Testis (tissue), 3 donors: Measurements from ENCODE around the gene AP5S1. TPM values are rescaled to one million over a fixed set of nuclear protein-coding genes. Genes with fewer than 3 reads are reported as not detected.

Source experiments
- DNase-seq: peaks from one replicate; pipeline ENCODE4 v3.0.0-alpha.2; 2019
- H3K27ac ChIP-seq, 2 donors: fragments of 200-600 bp; sonication (generic); one replicate each; pipeline ENCODE4 v1.5.1; 2019
- H3K27me3 ChIP-seq: fragments of 200-600 bp; sonication (generic); one replicate; pipeline ENCODE4 v1.5.1; 2019
- H3K36me3 ChIP-seq: fragments of 200-600 bp; sonication (generic); one replicate; pipeline ENCODE4 v1.5.1; 2017; ENCODE audit warnings: low read depth; ENCODE audit errors: missing control alignments
- H3K4me1 ChIP-seq: fragments of 200-600 bp; sonication (generic); one replicate; pipeline ENCODE4 v1.5.1; 2019
- H3K4me3 ChIP-seq, 2 donors: fragments of 200-600 bp; sonication (generic); one replicate each; pipeline ENCODE4 v1.5.1; 2017 to 2019
- H3K9me3 ChIP-seq: fragments of 200-600 bp; sonication (generic); one replicate; pipeline ENCODE4 v1.5.1; 2017
- POLR2A ChIP-seq: fragments of 450-650 bp; IDR thresholded peaks from one replicate; pipeline ENCODE4 v1.6.1; 2017; ENCODE audit warnings: antibody characterized with exemption, mild to moderate bottlenecking, moderate library complexity
- WGBS, 2 donors: methylation state at CpG; one replicate each; pipeline ENCODE4 v1.1.5; 2018; 5-methylcytosine and 5-hydroxymethylcytosine counted together
- intact Hi-C: fragments of 100-400 bp; cut with DNase I; formaldehyde crosslinking; loops from one replicate; pipeline ENCODE4 v1.15.1; 2023; ENCODE audit warnings: low total_unique reads
- polyA plus RNA-seq: library from polyadenylated mRNA; stranded (reverse); fragments of 350-450 nt; fragmentation: Illumina TruSeq; extraction: RNeasy Lipid Tissue Mini Kit (QIAGEN cat#74804); gene quantifications from one replicate; pipeline ENCODE4 v1.2.3, GENCODE V29; 2014; ENCODE audit warnings: low read depth, low replicate concordance; ENCODE audit not compliant: insufficient read depth
- total RNA-seq, 2 donors: library from RNA; depleted of rRNA; stranded (reverse); fragments of >200 nt; gene quantifications; one replicate each; pipeline ENCODE4 v1.2.3, GENCODE V29; 2016
- TF ChIP-seq, protein P1 (sequence below), 3 experiments: fragments of 450-650 bp in 2 of 3; fragments of 200-600 bp in 1 of 3; sonication (generic) in 1 of 3; IDR thresholded peaks; one replicate each; pipeline ENCODE4 v1.5.1; 2016 to 2019; ENCODE audit warnings: antibody characterized with exemption in 3 of 3, mild to moderate bottlenecking in 2 of 3, moderate library complexity in 1 of 3

The AP5S1 gene
- total and polyA plus RNA-seq, 3 donors from 2014 or later, result 25.9 to 26.6 (median 26.0) TPM

DNA sequence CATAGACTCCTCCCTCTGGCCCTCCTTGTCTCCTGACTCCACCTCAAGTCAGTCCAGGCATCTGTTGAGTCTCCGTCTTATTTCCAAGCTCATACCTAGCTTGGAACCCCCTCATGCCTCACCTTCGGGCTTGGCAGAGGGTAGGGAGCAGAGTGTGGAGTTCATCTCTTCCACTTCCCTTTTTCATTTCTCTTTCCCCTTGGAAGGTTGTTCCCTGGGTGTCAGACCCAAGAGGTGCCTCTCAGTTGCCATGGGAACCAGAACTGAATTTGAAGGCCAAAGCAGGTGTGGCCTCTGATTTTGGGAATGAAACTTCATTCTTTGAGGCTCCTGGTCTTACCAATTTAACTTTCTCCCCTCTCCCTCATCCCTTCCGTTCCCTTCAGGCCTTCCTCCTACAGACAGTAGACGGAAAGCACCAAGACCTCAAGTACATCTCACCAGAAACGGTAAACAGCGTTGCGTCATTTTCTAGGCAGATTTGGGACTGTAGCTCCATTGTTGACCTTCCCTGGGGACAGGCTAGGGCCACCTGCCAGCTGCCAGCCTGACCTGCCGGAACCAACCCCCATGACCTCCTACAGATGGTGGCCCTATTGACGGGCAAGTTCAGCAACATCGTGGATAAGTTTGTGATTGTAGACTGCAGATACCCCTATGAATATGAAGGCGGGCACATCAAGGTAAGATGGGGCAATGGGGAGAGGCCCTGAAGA is 17.7 kb upstream of the AP5S1 start:
- no peak for DNase-seq
- TF ChIP-seq, protein P1, sequence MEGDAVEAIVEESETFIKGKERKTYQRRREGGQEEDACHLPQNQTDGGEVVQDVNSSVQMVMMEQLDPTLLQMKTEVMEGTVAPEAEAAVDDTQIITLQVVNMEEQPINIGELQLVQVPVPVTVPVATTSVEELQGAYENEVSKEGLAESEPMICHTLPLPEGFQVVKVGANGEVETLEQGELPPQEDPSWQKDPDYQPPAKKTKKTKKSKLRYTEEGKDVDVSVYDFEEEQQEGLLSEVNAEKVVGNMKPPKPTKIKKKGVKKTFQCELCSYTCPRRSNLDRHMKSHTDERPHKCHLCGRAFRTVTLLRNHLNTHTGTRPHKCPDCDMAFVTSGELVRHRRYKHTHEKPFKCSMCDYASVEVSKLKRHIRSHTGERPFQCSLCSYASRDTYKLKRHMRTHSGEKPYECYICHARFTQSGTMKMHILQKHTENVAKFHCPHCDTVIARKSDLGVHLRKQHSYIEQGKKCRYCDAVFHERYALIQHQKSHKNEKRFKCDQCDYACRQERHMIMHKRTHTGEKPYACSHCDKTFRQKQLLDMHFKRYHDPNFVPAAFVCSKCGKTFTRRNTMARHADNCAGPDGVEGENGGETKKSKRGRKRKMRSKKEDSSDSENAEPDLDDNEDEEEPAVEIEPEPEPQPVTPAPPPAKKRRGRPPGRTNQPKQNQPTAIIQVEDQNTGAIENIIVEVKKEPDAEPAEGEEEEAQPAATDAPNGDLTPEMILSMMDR (IDR thresholded peaks at IDR 0.05), result no peak
- no peak for TF ChIP-seq POLR2A
- Histone ChIP-seq H3K4me1 (peaks cover 17% of the 10 kb centered on the region), H3K36me3 (no peaks in the 10 kb centered on the region), H3K27ac (no peak overlapping the region), H3K4me3 (no peak overlapping the region), H3K9me3 (no peaks in the 10 kb centered on the region), H3K27me3 (no peaks in the 10 kb centered on the region)
- intact Hi-C loops, result no loop called here
- 95 to 96% methylated on average over 11 of the region's 11 CpGs for WGBS, 2 donors

DNA sequence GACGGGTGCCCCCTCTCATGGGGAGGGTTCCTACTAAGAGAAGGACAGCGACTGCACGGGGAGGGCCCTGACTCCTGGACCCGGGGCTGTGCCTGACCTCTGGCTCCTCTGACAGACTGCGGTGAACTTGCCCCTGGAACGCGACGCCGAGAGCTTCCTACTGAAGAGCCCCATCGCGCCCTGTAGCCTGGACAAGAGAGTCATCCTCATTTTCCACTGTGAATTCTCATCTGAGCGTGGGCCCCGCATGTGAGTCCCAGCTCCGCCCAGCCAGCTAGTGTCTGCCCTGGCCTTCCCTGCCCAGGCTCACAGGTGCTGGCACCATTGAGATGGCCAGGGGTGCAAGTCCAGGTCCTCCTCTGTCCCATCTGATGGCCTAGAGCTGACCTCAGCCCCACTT is 17.1 kb upstream of the AP5S1 start:
- TF ChIP-seq, protein P1 (IDR thresholded peaks at IDR 0.05), result no peak
- no peak for TF ChIP-seq POLR2A
- no peak for DNase-seq
- H3K4me3 ChIP-seq, result no peak overlapping the region
- H3K36me3 ChIP-seq, result no peaks in the 10 kb centered on the region
- no peak overlapping the region for H3K27ac ChIP-seq
- H3K4me1 ChIP-seq, result peaks cover 23% of the 10 kb centered on the region
- H3K9me3 ChIP-seq, result no peaks in the 10 kb centered on the region
- 89 to 93% methylated on average over 11 to 14 of the region's 14 CpGs for WGBS, 2 donors
- intact Hi-C loops, result no loop called here
- H3K27me3 ChIP-seq, result no peaks in the 10 kb centered on the region

DNA sequence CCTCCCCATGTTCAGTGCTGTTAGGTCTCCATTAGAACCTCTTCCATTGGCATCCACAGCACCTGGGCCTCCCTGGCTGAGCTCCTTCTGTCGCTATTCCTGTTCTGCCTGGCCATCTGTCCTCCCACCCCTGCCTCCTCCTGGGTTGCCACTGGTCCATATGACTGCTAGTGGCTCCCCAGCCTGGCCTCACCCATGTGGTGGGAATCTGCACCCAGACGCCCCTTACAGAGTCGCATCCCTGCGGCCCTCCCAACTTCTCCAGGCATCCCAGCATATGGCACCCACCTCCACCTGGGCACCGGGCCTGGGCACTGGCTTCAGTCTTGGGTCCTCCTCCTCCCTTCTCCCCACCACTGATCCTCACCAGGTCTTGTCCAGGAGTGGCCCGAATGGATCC is 16.5 kb upstream of the AP5S1 start:
- intact Hi-C loops, result no loop called here
- Histone ChIP-seq H3K27ac (no peak overlapping the region), H3K27me3 (no peaks in the 10 kb centered on the region), H3K4me1 (peaks cover 24% of the 10 kb centered on the region), H3K36me3 (no peaks in the 10 kb centered on the region), H3K4me3 (no peak overlapping the region), H3K9me3 (no peaks in the 10 kb centered on the region)
- TF ChIP-seq, protein P1 (IDR thresholded peaks at IDR 0.05), result no peak
- no peak for TF ChIP-seq POLR2A
- WGBS, 2 donors, result 93 to 98% methylated on average over 6 of the region's 6 CpGs
- DNase-seq, result no peak

DNA sequence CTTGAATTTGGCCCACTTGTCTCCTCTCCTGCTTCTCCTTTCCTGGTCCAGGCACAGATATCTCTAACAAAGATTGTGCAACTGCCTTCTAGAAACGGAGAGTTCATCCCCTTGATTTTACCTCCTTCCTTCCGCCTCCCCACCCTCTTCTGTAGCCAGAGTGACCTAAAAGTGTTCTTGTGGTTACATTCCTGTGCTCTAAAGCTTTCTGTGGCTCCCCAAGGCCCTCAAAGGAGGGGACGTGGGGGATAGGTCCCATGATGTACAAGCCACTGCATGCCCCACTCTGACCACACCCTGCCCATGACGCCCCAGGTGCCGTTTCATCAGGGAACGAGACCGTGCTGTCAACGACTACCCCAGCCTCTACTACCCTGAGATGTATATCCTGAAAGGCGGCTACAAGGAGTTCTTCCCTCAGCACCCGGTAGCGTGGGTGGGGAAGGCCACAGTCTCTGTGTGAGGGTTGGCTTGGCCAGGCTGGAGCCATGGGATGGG is 16.0 kb upstream of the AP5S1 start:
- WGBS, 2 donors, result 87 to 92% methylated on average over 9 to 11 of the region's 11 CpGs
- H3K4me1 ChIP-seq, result peaks cover 24% of the 10 kb centered on the region

More for the DNA sequence above, 16.0 kb upstream of the AP5S1 start:
- no peaks in the 10 kb centered on the region for H3K27me3 ChIP-seq
- DNase-seq, result no peak
- no peak overlapping the region for H3K4me3 ChIP-seq
- H3K36me3 ChIP-seq, result no peaks in the 10 kb centered on the region
- H3K27ac ChIP-seq, result no peak overlapping the region
- TF ChIP-seq POLR2A, result no peak
- TF ChIP-seq, protein P1 (IDR thresholded peaks at IDR 0.05), result no peak
- intact Hi-C loops, result no loop called here
- H3K9me3 ChIP-seq, result no peaks in the 10 kb centered on the region
